Osteoblast (primary cell): ENCODE measurements around the gene IFNL1. TPM values are rescaled to one million over a fixed set of nuclear protein-coding genes. Genes with fewer than 3 reads are reported as not detected.
A peak's percentile ranks its signal among the peaks of the same experiment; 100 is the strongest.
"Not testable (repeated sequence)": the region's sequence is repeated elsewhere in the genome, so short reads cannot be mapped to it uniquely, and the experiment has no call there.

Experiments used
- DNase-seq: peaks from one replicate; pipeline ENCODE4 v3.0.0; 2011; ENCODE audit warnings: low spot score, mixed read lengths; ENCODE audit not compliant: insufficient read length; ENCODE audit errors: missing footprints
- H2AFZ ChIP-seq: 2 replicates; pipeline ENCODE4 v1.6.0; 2011; ENCODE audit warnings: mild to moderate bottlenecking, low read length
- H3K27ac ChIP-seq: 2 replicates; pipeline ENCODE4 v1.5.1; 2011; ENCODE audit warnings: mild to moderate bottlenecking, low read depth, low read length, moderate library complexity
- H3K27me3 ChIP-seq: 2 replicates; pipeline ENCODE4 v1.6.0; 2012; ENCODE audit warnings: mild to moderate bottlenecking, control low read depth, inconsistent platforms, low read length, moderate library complexity; ENCODE audit not compliant: insufficient read depth
- H3K36me3 ChIP-seq: 2 replicates; pipeline ENCODE4 v1.5.1; 2011; ENCODE audit warnings: mild to moderate bottlenecking, low read length, control low read depth, moderate library complexity; ENCODE audit not compliant: insufficient read depth
- H3K4me1 ChIP-seq: 2 replicates; pipeline ENCODE4 v1.5.1; 2011; ENCODE audit warnings: mild to moderate bottlenecking, low read length, control low read depth, moderate library complexity; ENCODE audit not compliant: insufficient read depth
- H3K4me2 ChIP-seq: 2 replicates; pipeline ENCODE4 v1.6.0; 2011; ENCODE audit warnings: mild to moderate bottlenecking, low read length; ENCODE audit not compliant: insufficient read depth
- H3K4me3 ChIP-seq: fragments of 200-600 bp; sonication (generic); 3 replicates; pipeline ENCODE4 v1.5.1; 2012; ENCODE audit warnings: mild to moderate bottlenecking, low read length, inconsistent platforms; ENCODE audit not compliant: insufficient read depth
- H3K79me2 ChIP-seq: 2 replicates; pipeline ENCODE4 v1.6.0; 2012; ENCODE audit warnings: mild to moderate bottlenecking, low read length, control low read depth, inconsistent platforms; ENCODE audit not compliant: insufficient read depth
- H3K9me3 ChIP-seq: 2 replicates; pipeline ENCODE4 v1.5.1; 2011; ENCODE audit warnings: low read depth, low read length, control low read depth
- H4K20me1 ChIP-seq: 2 replicates; pipeline ENCODE4 v1.6.0; 2012; ENCODE audit warnings: mild to moderate bottlenecking, low read length, control low read depth; ENCODE audit not compliant: insufficient read depth
- total RNA-seq: library from RNA; depleted of rRNA; stranded (reverse); fragments of >200 nt; gene quantifications from 2 replicates; pipeline ENCODE4 v1.2.3, GENCODE V29; 2012
- TF ChIP-seq, protein P1 (sequence below): IDR thresholded peaks from 2 replicates; pipeline ENCODE4 v1.5.1; 2011; ENCODE audit warnings: mild to moderate bottlenecking, low read depth, low read length, moderate library complexity; ENCODE audit errors: extremely low read depth

Gene IFNL1
- total RNA-seq, 1 donor: not detected

DNA sequence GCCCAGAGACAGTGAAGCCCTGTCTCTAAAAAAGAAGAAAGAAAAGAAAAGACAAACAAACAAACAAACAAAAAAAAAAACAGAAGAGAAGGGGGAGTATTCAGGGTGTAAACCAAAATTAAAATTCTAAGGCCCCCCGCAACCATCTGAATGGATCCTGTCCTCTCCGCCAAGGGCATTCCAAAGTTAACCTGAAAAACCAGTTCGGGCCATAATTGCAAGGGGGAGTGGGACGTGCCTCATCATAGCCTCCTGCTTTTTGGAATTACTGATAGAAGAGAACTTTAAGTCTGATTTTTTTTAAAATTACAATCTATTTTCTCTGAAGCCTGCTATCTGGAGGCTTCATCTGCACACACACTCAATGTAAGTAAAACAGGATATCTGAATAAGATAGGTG lies 33.7 kb upstream of the IFNL1 start:
- TF ChIP-seq, protein P1, sequence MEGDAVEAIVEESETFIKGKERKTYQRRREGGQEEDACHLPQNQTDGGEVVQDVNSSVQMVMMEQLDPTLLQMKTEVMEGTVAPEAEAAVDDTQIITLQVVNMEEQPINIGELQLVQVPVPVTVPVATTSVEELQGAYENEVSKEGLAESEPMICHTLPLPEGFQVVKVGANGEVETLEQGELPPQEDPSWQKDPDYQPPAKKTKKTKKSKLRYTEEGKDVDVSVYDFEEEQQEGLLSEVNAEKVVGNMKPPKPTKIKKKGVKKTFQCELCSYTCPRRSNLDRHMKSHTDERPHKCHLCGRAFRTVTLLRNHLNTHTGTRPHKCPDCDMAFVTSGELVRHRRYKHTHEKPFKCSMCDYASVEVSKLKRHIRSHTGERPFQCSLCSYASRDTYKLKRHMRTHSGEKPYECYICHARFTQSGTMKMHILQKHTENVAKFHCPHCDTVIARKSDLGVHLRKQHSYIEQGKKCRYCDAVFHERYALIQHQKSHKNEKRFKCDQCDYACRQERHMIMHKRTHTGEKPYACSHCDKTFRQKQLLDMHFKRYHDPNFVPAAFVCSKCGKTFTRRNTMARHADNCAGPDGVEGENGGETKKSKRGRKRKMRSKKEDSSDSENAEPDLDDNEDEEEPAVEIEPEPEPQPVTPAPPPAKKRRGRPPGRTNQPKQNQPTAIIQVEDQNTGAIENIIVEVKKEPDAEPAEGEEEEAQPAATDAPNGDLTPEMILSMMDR: no peak
- H3K4me2 ChIP-seq: no peak overlapping the region
- no peaks in the 10 kb centered on the region for H3K79me2 ChIP-seq
- DNase-seq: no peak
- peaks cover 50% of the 10 kb centered on the region for H3K27me3 ChIP-seq
- no peaks in the 10 kb centered on the region for H3K36me3 ChIP-seq
- no peak overlapping the region for H3K4me3 ChIP-seq
- H3K27ac ChIP-seq: no peak overlapping the region
- no peaks in the 10 kb centered on the region for H3K9me3 ChIP-seq
- H3K4me1 ChIP-seq: no peaks in the 10 kb centered on the region
- no peak overlapping the region for H2AFZ ChIP-seq
- H4K20me1 ChIP-seq: no peaks in the 10 kb centered on the region

GRCh38 chr19:39263912-39264305 lies 32.3 kb upstream of the IFNL1 start:
- no peaks in the 10 kb centered on the region for H3K4me1 ChIP-seq
- no peaks in the 10 kb centered on the region for H3K36me3 ChIP-seq
- H3K27ac ChIP-seq: no peak overlapping the region
- peaks cover 50% of the 10 kb centered on the region for H3K27me3 ChIP-seq
- H3K9me3 ChIP-seq: no peaks in the 10 kb centered on the region
- TF ChIP-seq, protein P1: no peak
- H3K4me3 ChIP-seq: no peak overlapping the region
- H3K4me2 ChIP-seq: no peak overlapping the region
- DNase-seq: peak; percentile 50
- H2AFZ ChIP-seq: no peak overlapping the region
- no peaks in the 10 kb centered on the region for H3K79me2 ChIP-seq
- H4K20me1 ChIP-seq: no peaks in the 10 kb centered on the region

DNA sequence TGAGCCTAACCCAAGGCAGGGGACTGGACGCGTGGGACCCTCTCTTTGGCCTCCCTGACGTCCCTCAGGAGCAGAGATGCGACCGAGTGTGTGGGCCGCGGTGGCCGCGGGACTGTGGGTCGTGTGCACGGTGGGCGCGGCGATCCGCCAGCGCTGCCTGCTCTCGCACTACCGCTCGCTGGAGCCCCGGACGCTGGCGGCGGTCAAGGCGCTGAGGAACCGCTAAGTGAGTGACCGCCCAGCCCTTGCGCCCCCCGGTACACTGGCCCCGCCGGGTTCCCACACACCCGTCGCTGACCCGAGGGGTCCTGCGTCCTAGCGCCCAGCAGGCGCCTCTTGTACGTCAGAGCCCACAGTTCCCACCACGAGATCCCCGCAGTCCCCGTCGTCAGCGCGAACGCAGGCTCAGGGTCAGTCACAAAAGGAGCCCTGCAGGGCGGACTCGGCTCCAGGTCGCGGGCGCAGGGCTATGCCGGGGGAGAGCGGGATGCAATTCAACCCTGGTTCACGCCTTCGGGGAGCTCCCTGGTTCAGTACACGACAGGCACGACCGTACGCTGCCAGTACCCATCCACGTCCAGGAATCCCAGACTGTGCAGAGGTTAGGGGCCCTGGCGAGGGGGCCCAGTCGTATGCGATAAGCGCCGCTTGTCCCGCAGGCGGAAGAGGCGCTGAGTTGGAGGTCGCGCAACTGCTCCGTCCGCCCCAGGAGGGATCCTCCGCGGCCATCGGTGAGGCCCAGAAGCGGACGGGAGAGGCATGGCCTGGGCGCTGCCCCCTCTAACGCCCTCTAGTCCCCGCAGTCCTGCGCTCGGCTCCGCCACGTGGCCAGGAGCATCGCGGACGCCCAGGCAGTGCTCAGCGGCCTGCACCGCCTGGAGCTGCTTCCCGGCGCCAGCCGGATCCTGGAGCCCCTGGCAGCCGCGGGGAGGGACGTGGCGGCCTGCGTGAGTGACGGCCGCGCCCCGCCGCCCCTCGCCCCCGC lies 31.6 kb upstream of the IFNL1 start:
- Histone ChIP-seq H3K36me3 (no peaks in the 10 kb centered on the region), H3K79me2 (no peaks in the 10 kb centered on the region), H2AFZ (no peak overlapping the region), H3K9me3 (no peaks in the 10 kb centered on the region), H3K4me3 (no peak overlapping the region), H3K27me3 (peaks cover 50% of the 10 kb centered on the region), H3K27ac (no peak overlapping the region), H4K20me1 (no peaks in the 10 kb centered on the region), H3K4me2 (no peak overlapping the region), H3K4me1 (no peaks in the 10 kb centered on the region)
- DNase-seq: peak; percentile 54
- TF ChIP-seq, protein P1: no peak

DNA sequence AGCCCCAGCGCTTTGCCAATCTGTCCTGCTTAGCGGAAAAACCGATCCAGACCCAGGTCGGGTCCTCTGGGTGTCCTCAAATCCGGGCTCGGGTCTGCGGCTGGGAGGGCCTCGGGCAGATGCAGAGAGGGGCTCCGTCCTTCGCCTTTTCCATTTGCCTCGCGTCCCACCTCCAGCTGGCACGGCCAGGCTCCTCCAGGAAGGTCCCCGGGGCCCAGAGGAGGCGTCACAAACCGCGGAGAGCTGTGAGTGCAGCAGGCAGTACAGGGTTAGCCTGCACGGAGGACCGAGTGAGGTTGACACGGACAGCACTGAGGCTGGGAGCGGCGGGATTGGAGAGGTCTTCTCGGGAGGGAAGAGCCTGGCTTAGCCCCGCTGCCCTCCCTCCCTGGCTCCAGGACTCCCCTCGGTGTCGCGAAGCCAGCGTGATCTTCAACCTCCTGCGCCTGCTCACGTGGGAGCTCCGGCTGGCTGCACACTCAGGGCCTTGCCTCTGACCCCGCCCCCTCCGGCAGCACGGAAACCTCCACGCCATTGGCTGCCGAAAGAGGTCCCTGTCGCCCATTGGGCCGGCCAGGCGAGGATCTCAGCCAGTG lies 30.8 kb upstream of the IFNL1 start:
- no peaks in the 10 kb centered on the region for H3K4me1 ChIP-seq
- TF ChIP-seq, protein P1: no peak
- H3K4me2 ChIP-seq: no peak overlapping the region
- no peak overlapping the region for H3K27ac ChIP-seq
- peaks cover 50% of the 10 kb centered on the region for H3K27me3 ChIP-seq
- H3K4me3 ChIP-seq: no peak overlapping the region
- H4K20me1 ChIP-seq: no peaks in the 10 kb centered on the region
- H3K36me3 ChIP-seq: no peaks in the 10 kb centered on the region
- no peaks in the 10 kb centered on the region for H3K9me3 ChIP-seq
- DNase-seq: peak; percentile 80
- H3K79me2 ChIP-seq: no peaks in the 10 kb centered on the region
- H2AFZ ChIP-seq: no peak overlapping the region

GRCh38 chr19:39268085-39268484 lies 28.1 kb upstream of the IFNL1 start, which contains the start of gene IFNL2:
Gene IFNL2 (plus strand): TSS chr19:39268396. CDS start chr19:39268569, 173 bp downstream.
- not testable (repeated sequence) for H2AFZ ChIP-seq, H3K9me3 ChIP-seq, H3K4me1 ChIP-seq, H3K4me3 ChIP-seq, H3K27ac ChIP-seq, DNase-seq, H4K20me1 ChIP-seq, H3K79me2 ChIP-seq, H3K4me2 ChIP-seq, H3K36me3 ChIP-seq
- H3K27me3 ChIP-seq: peaks cover 36% of the 10 kb centered on the region
